ENCODE data around the gene DNAH8.

Gene DNAH8

DNA sequence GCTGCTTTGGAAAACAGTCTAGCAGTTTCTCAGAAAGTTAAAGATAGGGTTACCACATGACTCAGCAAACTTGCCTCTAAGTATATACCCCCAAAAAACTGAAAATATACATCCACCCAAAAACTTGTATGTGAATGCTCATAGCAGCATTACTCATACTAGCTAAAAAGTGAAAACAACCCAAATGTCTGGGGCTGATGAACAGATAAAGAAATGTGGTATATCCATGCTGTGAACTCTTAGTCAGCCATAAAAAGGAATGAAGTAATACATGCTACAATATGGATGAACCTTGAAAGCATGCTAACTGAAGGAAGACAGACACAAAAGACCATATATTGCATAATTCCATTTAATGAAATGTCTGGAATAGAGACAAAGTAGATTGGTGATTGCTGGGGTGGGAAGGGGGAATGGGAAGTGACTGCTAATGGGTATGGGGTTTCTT, 253.6 kb downstream of the DNAH8 start:
- no peak for DNase-seq (ENCODE audit: low read depth in 2 of 2)

GRCh38 chr6:38973178-38974057, 258.3 kb downstream of the DNAH8 start:
- peak in 1 of 2 donors; percentile 27 for DNase-seq (ENCODE audit: low read depth in 2 of 2)

GRCh38 chr6:38974389-38975151, 259.5 kb downstream of the DNAH8 start:
- DNase-seq (ENCODE audit: low read depth in 2 of 2): no peak

GRCh38 chr6:38975621-38976049, 260.5 kb downstream of the DNAH8 start:
- no peak for DNase-seq (ENCODE audit: low read depth in 2 of 2)

GRCh38 chr6:38976051-38976450, 260.9 kb downstream of the DNAH8 start:
- DNase-seq (ENCODE audit: low read depth in 2 of 2): no peak

DNA sequence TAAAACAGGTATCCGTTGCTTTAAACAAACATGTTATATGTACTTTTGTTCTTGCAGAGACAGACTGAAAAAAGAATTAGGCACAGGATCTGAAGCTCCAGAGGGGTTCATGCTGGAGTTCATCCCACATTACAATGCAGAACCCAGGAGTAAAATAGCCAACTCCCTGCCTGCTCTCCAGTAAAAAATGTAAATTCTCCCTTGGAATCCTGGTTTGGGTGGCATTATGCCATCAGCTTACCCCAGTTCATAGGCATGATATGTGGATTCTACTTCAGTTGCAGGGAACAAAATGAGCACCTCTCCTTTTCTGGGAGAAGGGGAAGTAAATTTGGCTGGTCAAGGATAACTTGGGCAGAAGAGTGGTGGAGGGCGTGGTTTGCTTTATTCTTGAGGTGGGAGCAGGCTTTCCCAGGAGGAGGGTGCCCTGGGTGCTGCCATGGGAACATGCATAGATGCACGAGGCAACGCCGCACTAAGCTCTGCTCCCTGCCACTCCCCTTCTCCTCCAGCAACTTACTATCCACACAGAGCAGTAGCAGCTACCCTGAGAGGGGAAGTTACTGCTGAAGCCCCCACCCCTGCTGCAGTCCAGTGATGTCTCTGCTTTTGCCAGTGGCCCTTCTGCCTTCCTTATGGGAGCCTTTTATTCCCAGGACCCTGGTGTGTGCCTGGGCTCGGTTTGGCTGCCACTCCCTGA, 261.8 kb downstream of the DNAH8 start:
- no peak for DNase-seq (ENCODE audit: low read depth in 2 of 2)

DNA sequence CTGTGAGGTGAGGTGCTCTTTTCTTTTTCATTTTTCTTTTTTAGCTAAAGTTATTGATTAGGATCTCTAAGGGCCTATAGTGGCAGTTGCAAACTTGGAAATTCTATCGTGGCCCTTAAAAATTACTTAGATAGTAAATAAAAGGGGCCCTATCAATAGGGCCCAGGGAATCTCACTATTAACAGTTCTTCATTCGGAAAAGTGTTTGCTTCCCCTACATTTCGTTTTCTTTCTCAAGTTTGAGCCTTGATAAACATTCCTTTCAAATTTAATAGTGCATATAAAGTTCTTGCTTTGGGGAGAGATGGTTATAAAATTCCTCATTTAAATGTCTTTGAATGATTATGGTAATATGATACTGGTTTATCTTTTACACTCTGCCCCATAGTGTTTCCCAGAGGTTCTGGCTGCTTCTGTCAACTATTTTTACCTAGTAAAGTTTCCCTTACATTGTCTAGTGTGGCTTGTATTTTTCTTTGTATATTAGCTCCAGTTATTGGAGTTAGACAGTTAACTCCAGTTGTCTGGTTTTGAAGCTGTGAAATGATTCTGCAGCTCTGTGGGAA, 263.1 kb downstream of the DNAH8 start:
- DNase-seq (ENCODE audit: low read depth in 2 of 2): no peak

GRCh38 chr6:38982470-38982869, 267.4 kb downstream of the DNAH8 start:
- DNase-seq (ENCODE audit: low read depth in 2 of 2): no peak

GRCh38 chr6:38984723-38985122, 269.6 kb downstream of the DNAH8 start:
- DNase-seq (ENCODE audit: low read depth in 2 of 2): no peak

DNA sequence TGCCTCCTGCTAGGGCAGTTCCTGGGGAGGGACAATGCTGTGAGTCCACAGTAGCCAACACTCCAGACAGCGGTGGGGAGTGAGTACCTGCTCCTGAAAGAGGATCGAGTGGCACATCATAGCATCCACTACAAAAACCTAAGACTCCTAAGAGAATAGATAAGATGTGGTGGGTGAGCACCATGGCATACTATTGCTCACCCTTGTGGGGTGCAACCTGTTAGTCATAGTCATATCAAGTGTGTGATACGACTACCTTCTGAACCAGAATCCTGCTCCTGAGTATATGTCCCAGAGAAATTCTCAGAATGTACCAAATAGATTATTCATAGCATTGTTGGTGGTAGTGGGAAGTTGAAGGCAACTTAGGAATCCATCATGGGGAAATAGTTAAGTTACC, 270.7 kb downstream of the DNAH8 start:
- DNase-seq (ENCODE audit: low read depth in 2 of 2): no peak

GRCh38 chr6:38987503-38987902, 272.4 kb downstream of the DNAH8 start:
- no peak for DNase-seq (ENCODE audit: low read depth in 2 of 2)

GRCh38 chr6:38988736-38989449, 273.8 kb downstream of the DNAH8 start:
- no peak for DNase-seq (ENCODE audit: low read depth in 2 of 2)

DNA sequence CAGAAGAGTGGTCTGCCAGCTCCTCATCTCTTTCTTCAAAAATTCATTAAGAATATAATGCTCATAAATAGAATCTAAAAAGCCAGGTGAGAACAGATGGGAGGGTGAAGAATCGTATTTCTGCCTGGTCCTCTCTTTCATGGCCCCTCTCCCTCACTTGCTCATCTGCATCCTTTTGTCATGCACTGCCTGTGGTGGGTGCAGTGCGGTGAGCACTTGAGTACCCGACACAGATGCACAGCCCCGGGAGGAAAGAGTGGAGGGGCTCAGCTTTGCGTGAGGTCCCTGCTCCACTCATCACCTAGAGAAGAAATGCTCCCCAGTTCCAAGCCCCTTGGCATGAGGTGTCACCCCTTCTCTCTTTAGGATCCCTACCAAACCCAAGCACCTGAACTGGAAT, 275.4 kb downstream of the DNAH8 start:
- no peak for DNase-seq (ENCODE audit: low read depth in 2 of 2)

GRCh38 chr6:38996676-38997075, 281.6 kb downstream of the DNAH8 start:
- no peak for DNase-seq (ENCODE audit: low read depth in 2 of 2)

- peak; percentile 11 to 22 for DNase-seq (ENCODE audit: low read depth in 2 of 2)
Observed at GRCh38 chr6:38997128-38997761, 282.1 kb downstream of the DNAH8 start.

- DNase-seq (ENCODE audit: low read depth in 2 of 2): no peak
Observed at GRCh38 chr6:39003072-39003471, 288.0 kb downstream of the DNAH8 start.

DNA sequence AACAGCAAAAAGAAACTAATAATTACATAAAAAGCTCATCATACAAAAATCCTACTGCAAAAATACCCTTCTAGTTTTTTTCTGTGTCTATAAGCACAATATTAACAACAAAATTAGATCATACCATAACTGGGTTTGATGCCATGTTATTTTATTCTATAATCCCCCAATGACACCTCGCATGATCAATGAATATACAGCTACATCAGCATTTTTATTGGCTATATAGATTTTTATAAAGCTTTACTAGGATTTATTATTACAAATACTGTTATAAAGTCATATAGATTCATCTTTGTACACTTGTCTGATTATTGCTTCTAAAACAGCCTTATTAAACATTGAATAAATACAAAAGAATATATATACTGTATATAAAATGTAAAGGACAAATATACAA, 288.4 kb downstream of the DNAH8 start:
- DNase-seq (ENCODE audit: low read depth in 2 of 2): no peak

DNA sequence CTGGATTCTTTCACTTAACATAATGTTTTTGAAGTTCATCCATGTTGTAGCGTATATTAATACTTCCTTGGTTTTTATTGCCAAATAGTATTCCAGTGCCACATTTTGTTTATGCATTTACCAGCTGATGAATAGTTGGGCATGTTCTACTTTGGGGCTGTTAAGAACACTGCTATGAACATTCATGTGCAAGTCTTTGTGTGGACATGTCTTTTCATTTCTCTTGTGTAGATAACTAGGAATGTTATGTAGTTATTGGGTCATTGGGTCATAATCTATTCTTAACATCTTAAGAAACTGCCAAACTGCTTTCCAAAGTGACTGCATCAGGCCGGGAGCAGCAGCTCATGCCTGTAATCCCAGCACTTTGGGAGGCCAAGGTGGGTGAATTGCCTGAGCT, 289.7 kb downstream of the DNAH8 start:
- no peak for DNase-seq (ENCODE audit: low read depth in 2 of 2)

DNA sequence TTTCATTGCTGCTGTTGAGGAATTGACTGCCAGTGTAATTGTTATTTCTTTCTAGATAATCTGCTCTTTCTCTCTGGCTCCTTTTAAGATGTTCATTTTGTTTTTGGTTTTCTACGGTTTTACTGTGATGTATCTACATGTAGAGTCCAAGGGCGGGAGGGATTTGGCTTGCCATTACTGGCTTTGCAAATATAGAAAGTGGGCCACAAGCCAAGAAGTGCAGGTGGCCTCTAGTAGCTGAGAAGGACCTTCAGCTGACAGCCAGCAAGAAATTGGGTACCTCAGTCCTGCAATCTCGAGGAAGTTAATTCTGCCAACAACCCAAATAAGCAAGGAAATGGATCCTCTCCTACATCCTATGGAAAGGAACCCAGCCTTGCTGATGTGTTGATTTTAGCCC, 290.7 kb downstream of the DNAH8 start:
- no peak for DNase-seq (ENCODE audit: low read depth in 2 of 2)

DNA sequence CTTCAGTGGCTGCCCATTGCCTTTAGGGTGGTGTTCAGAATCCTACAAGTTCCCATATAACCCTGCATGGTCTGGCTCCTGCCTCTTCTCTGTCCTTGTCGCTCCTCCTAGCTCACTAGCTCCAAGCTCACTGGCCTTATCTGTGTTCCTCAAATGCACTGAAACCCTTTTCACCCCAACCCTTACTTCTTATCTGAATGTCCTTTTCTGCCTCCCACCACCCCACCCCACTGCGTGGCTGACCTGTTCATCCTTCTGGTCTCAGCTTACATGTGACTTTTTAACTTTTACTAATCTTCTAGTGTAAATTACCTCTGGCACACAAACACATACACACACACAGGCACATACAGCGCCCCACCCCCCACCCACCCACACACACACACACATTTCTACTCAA, 292.5 kb downstream of the DNAH8 start:
- no peak for DNase-seq (ENCODE audit: low read depth in 2 of 2)

GRCh38 chr6:39008737-39009136, 293.6 kb downstream of the DNAH8 start:
- no peak for DNase-seq (ENCODE audit: low read depth in 2 of 2)
